K562 treated with DMSO at 1 percent for 12 hours (cell line): ENCODE results near the gene DHDH. TPM values are rescaled to one million over a fixed set of nuclear protein-coding genes. Genes with fewer than 3 reads are reported as not detected.

Experiments used
- total RNA-seq: library from RNA; unstranded; fragments of 300-600 nt; gene quantifications from 2 replicates; pipeline ENCODE4 v1.2.3, GENCODE V29; 2022; ENCODE audit not compliant: insufficient read depth

DHDH gene
- 2.6 and 3.0 TPM in 2 replicates for total RNA-seq

DNA sequence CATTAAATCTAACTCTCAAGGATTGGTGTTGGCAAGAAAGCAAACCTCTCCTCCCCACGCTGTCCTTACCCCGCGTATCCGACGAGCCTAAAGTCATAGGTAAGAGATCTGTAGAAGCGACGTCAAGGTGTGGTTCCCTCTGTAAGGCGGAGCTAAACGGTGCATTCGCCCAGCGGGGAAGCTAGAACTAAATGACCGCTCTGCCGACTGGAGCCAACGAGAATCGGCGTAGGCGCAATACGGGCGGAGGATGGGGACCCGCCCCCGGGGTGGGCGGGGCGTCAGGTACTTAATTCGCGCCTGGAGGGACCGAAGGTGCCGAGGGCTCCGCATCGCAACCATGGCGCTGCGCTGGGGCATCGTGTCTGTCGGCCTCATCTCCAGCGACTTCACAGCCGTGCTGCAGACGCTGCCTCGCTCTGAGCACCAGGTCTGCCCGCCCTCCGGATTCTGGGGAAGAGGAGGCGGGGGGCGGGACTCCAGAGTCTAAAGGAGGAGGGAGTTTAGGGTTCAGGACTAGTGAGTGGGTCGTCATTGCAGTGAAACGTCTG, at the start of gene DHDH:
Gene DHDH, plus strand, starts transcription at position 318 of the 551 bp plus-strand sequence. Its CDS starts 23 bp downstream, at position 341.

DNA sequence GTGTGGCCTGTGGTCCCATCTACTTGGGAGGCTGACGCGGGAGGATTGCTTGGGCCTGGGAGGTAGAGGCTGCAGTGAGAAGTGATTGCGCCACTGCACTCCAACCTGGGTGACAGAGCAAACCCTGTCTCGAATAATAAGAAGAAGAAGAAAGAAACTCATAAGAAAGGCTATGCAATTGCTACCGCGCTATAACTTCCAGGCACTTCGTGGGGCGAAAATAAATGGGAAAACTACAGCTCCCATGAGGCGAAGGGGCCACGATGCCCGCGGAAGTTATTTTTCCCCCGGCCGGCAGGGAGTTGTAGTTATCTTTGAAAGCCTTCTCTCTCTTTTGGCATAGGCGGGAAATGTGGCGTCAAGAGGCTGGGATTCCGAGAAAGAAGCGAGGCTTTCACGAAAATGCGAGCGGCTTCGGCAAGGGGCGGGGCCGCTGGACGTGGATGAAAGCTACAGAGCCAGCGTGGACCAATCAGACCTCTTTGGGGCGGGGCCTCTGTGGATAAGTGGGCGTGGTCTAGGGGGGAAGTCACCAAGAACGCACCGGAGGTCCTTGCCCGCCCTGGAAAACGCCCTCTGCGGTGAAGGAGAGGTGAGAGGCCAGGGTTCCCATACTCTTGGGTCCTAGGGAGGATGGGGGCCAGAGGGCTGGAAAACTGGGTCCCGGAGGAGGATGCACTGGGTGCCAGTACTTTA, 33.6 kb upstream of the DHDH start, which contains the start of gene NUCB1:
Gene NUCB1, plus strand, starts transcription at position 532 of the 696 bp plus-strand sequence. CDS start 485 bp downstream, outside the sequence.

GRCh38 chr19:48954595-48955307, 21.3 kb downstream of the DHDH start, which contains the start of gene BAX:
Gene BAX, plus strand, starts transcription at chr19:48954875. Its CDS starts 54 bp downstream, at chr19:48954929.

DNA sequence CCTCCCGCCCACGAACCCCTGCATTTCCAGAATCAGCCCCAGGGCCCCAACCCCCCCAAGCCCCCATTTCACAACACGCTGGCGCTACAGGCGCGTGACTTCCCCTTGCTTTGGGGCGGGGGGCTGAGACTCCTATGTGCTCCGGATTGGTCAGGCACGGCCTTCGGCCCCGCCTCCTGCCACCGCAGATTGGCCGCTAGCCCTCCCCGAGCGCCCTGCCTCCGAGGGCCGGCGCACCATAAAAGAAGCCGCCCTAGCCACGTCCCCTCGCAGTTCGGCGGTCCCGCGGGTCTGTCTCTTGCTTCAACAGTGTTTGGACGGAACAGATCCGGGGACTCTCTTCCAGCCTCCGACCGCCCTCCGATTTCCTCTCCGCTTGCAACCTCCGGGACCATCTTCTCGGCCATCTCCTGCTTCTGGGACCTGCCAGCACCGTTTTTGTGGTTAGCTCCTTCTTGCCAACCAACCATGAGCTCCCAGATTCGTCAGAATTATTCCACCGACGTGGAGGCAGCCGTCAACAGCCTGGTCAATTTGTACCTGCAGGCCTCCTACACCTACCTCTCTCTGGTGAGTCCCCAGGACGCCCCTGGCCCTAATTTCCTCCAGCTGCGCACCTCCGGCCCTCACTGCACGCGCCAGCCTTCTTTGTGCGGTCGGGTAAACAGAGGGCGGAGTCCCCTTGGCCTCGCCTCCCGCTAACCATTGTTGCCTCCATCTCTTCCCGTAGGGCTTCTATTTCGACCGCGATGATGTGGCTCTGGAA, 31.7 kb downstream of the DHDH start, which contains the start of gene FTL:
Gene FTL, plus strand, starts transcription at position 270 of the 766 bp plus-strand sequence. Its CDS starts 199 bp downstream, at position 469.

GRCh38 chr19:48993175-48994034, 59.9 kb downstream of the DHDH start, which contains the start of the genes GYS1 and RUVBL2:
Gene GYS1, minus strand, starts transcription at chr19:48993309. Its CDS starts 197 bp downstream, at chr19:48993112.
Gene RUVBL2, plus strand, starts transcription at chr19:48993887. Its CDS starts 25 bp downstream, at chr19:48993912.

Other genes with a start within 250 kb of the DHDH start
- 0.23 TPM in 1 of 2 replicates, not detected in the other for gene FUT2, start 237.7 kb upstream of the DHDH start, total RNA-seq
- 0.63 and 0.79 TPM in 2 replicates for gene MAMSTR, start 214.0 kb upstream of the DHDH start, total RNA-seq
- 8.6 and 9.0 TPM in 2 replicates for gene RASIP1, start 193.1 kb upstream of the DHDH start, total RNA-seq
- gene IZUMO1, start 186.8 kb upstream of the DHDH start, total RNA-seq = 0.42 and 0.94 TPM in 2 replicates
- gene FUT1, start 181.1 kb upstream of the DHDH start, total RNA-seq = 3.7 and 11.7 TPM in 2 replicates
- not detected in 2 replicates for gene FGF21, start 178.2 kb upstream of the DHDH start, total RNA-seq
- gene BCAT2, start 122.7 kb upstream of the DHDH start, total RNA-seq = 67.2 and 83.7 TPM in 2 replicates
- gene HSD17B14, start 97.2 kb upstream of the DHDH start, total RNA-seq = 0.88 and 0.99 TPM in 2 replicates
- 29.6 and 35.9 TPM in 2 replicates for gene PLEKHA4, start 65.1 kb upstream of the DHDH start, total RNA-seq
- gene PPP1R15A, start 61.3 kb upstream of the DHDH start, total RNA-seq = 73.5 and 96.0 TPM in 2 replicates
- gene TULP2, start 35.0 kb upstream of the DHDH start, total RNA-seq = 0.88 and 1.4 TPM in 2 replicates
- gene NUCB1, start 33.4 kb upstream of the DHDH start, total RNA-seq = 224 and 349 TPM in 2 replicates
- gene BAX, start 21.2 kb downstream of the DHDH start, total RNA-seq = 81.3 and 96.0 TPM in 2 replicates
- 6,477 and 6,803 TPM in 2 replicates for gene FTL, start 31.6 kb downstream of the DHDH start, total RNA-seq
- gene GYS1, start 59.6 kb downstream of the DHDH start, total RNA-seq = 12.2 and 21.6 TPM in 2 replicates
- 160 and 193 TPM in 2 replicates for gene RUVBL2, start 60.2 kb downstream of the DHDH start, total RNA-seq
- not detected in 2 replicates for gene LHB, start 83.4 kb downstream of the DHDH start, total RNA-seq
- gene CGB3, start 90.6 kb downstream of the DHDH start, total RNA-seq = not detected in 2 replicates
- not detected in 2 replicates for gene CGB2, start 98.2 kb downstream of the DHDH start, total RNA-seq
- not detected in 2 replicates for gene CGB1, start 103.2 kb downstream of the DHDH start, total RNA-seq
- gene CGB5, start 110.1 kb downstream of the DHDH start, total RNA-seq = not detected in 2 replicates
- not detected in 2 replicates for gene CGB8, start 115.4 kb downstream of the DHDH start, total RNA-seq
- not detected in 2 replicates for gene CGB7, start 124.0 kb downstream of the DHDH start, total RNA-seq
- not detected in 2 replicates for gene NTF4, start 131.1 kb downstream of the DHDH start, total RNA-seq
- 0.21 TPM in 1 of 2 replicates, not detected in the other for gene KCNA7, start 139.0 kb downstream of the DHDH start, total RNA-seq
- 156 and 215 TPM in 2 replicates for gene SNRNP70, start 151.8 kb downstream of the DHDH start, total RNA-seq
- 15.3 and 16.5 TPM in 2 replicates for gene LIN7B, start 180.7 kb downstream of the DHDH start, total RNA-seq
- 1.5 and 4.2 TPM in 2 replicates for gene C19orf73, start 185.4 kb downstream of the DHDH start, total RNA-seq
- gene PPFIA3, start 185.8 kb downstream of the DHDH start, total RNA-seq = 13.6 and 16.2 TPM in 2 replicates
- 5.4 and 7.7 TPM in 2 replicates for gene HRC, start 221.7 kb downstream of the DHDH start, total RNA-seq
- 14.6 and 21.4 TPM in 2 replicates for gene TRPM4, start 224.1 kb downstream of the DHDH start, total RNA-seq